Measurements from ENCODE around the gene CPA2.

CPA2 gene

DNA sequence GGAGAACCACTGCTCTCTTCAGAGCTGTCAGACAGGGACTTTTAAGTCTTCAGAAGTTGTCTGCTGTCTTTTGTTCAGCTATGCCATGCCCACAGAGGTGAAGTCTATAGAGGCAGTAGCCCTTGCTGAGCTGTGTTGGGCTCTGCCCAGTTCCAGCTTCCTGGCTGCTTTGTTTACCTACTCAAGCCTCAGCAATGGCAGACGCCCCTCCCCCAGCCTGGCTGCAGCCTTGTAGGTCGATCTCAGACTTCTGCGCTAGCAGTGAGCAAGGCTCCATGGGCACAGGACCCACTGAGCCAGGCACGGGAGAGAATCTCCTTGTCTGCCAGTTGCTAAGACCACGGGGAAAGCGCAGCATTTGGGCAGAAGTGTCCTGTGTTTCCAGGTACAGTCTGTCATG, 12.1 kb upstream of the CPA2 start:
- no peak for DNase-seq (ENCODE audit: low read depth, low spot score)

DNA sequence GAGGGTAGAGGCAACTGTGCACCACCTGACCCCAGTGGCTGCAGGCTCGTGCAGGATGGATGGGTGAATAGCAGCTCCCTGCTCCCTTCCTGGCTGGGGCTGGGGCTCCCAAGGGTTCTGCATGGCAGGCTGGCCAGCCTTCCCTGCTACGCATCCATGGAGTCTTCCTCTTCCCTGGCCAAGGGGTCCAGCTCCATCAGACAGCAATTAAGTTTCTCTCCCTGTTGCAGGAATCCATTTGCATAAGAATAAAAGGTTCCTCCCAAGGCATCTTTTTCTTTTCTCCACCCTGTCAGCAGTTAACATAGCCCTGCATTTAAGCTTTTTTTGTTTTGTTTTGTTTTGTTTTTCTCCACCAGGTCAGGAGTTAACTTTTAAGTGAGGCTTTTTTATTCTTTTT, 10.0 kb upstream of the CPA2 start:
- no peak for DNase-seq (ENCODE audit: low read depth, low spot score)

DNA sequence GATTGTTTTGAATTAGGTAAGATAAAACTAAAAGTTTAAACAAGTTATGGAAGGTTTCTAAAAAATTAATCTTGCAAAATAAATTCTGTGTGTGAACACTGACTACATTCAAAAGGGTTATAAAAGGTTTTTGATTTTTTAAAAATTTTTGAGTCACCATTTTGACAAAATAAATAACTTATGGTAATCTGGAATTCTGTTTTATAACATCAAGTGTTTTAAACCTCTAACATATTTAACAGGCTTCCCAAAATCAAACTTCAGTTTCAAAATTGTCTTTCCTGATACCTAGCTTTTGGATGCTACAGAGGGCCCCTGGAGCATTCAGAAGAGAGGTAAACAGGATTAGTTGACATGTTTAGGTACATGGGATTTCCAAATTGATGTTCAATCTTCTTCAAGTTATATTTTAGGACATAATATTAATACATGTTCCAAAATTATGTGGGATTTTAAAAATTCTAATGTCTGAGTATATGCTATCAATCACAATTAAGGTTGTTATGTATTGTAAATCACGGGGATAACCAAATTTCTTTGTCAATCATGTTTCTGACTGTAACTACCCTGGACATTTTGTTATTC, 8.1 kb upstream of the CPA2 start:
- DNase-seq (ENCODE audit: low read depth, low spot score): no peak

DNA sequence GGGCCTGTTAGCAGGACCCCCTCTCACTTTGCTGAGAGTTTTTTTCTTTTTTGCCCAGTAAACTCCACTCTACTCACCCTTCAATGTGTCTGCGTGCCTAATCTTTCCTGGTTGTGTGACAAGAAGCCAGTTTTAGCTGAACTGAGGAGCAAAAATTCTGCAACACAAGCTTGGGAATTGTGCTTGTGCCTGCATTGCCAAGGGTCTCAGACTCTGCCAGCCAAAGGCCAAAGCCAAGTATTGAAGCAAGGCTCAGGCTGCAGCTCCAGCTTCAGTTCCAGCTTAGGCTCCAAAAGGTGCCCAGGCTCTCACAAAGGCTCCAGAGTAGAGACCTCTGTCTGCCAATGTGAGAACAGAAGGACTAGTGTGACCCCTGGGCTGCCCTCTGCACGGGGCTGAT, 4.2 kb upstream of the CPA2 start:
- no peak for DNase-seq (ENCODE audit: low read depth, low spot score)

DNA sequence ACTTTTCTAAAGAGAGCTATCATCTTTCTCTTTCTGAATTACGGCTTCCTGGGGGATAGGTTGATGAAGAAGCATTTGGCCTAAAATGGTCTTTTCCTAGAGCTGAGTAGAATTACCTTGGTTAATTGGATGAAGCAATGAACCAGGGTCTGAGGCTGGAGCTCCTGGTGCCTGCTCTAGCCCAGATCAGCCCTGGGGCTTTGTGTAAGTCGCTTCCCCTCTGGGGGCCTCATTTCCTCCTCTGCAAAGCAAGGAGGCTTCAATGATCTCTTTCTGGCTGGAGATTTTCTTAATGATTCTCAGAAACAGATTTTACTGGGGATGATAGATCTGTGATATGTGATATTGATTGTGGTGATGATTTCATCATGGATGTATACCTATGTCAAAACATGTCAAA, 3.5 kb upstream of the CPA2 start:
- no peak for DNase-seq (ENCODE audit: low read depth, low spot score)

DNA sequence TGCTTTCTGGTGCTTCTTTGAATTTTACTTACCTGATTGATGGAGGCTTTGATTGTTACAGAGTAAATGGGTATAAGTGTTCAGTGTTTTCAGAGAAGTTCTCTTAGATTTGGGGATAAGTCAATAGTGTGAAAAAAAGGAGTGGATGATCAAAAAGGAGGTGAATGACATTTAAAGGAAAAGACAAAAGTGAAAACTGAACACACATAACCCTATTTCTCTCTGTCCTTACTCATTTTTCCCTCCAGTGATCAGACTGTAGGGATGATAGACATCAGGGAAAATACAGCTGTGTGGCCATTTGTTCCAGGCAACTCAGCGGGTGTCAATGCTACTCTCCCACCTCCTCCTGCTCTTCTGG, 278 bp downstream of the CPA2 start:
- DNase-seq (ENCODE audit: low read depth, low spot score): no peak

DNA sequence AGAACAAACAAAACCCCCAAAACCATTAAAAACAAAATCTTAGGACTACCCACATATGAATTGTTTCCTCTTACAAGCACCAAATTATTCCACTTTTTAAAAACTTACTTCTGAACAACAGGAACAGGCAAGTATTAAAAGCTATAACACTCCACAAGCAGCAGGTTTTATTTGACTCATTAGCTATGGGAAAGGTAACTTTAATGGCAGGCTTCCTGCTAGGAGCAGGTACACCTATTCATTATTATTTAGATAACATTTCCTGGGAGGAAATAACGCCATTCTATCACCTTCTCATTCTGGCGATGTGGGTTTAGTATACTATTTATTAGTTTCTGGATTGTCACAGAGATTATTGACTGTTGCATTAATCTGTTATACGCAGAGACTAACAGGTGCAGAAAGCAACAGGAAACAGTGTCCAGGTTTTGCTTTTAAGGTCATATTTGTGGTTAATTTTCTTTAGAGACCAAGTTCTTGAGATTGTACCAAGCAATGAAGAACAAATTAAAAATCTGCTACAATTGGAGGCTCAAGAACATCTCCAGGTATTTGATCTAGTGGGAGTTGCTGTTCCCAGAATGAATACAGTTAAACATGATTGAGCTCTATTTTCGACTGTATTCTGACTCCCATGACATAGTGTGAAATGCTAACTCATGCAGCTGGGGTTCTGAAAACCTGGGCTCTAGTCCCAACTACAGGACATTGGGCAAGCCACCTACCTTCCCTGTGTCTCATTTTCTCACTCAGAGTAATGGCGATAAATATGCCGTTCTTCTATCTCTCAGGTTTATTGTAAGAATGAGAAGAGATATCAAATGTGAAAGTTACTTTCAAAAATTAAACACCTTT, 2.0 kb downstream of the CPA2 start:
- DNase-seq (ENCODE audit: low read depth, low spot score): no peak

DNA sequence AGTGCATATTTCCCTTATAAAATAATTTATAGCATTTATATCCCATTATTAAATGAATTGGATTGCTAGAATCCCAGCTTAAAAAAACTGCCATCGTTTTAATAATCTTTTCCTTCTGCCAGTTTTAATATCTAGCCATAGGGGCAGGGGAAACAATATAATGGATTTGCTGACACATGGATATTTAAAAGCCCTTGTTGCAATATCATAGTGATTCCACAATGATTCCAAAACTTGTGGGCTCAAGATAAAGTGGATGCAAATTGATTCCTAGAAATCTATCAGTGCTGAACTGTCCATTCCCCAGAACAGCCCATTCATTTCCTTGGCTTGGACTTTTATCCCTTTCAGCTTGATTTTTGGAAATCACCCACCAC, 2.6 kb downstream of the CPA2 start:
- DNase-seq (ENCODE audit: low read depth, low spot score): no peak

DNA sequence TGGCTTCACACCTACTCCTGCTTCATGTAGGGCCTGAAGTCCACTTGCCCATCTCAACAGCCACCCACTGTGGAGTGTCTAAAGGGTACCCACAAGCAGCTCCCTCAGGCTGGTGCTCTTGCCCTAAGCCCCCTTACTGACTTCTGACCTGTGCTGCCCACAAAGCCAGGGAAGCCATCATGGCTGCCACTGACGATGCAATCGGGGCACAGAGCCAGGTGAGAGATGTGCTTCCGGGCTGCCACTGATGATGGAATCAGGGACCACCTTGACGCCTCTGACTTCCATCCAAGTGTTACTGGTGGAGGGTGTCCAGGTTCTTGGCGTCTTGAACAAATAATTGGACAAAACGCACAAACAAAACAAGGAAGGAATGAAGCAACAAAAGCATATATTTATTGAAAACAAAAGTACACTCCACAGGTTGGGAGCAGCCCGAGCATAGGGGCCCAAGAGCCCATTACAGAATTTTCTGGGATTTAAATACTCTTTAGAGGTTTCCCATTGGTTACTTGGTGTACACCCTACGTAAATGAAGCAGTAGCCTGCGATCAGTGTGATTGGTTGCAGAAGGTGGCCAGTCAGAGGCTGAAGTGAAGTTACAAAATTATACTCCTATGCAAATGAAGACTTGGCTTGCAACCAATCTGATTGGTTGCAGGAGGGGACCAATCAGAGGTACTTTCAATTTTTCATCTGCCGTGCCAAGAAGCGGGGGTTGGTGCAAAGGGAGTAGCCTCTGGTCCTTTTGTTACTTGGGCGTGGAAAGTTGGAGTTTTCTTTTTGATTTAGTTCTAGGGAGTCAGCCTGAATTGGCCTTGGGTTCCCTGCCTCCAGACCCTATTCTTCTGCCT, 4.5 kb downstream of the CPA2 start:
- DNase-seq (ENCODE audit: low read depth, low spot score): no peak

DNA sequence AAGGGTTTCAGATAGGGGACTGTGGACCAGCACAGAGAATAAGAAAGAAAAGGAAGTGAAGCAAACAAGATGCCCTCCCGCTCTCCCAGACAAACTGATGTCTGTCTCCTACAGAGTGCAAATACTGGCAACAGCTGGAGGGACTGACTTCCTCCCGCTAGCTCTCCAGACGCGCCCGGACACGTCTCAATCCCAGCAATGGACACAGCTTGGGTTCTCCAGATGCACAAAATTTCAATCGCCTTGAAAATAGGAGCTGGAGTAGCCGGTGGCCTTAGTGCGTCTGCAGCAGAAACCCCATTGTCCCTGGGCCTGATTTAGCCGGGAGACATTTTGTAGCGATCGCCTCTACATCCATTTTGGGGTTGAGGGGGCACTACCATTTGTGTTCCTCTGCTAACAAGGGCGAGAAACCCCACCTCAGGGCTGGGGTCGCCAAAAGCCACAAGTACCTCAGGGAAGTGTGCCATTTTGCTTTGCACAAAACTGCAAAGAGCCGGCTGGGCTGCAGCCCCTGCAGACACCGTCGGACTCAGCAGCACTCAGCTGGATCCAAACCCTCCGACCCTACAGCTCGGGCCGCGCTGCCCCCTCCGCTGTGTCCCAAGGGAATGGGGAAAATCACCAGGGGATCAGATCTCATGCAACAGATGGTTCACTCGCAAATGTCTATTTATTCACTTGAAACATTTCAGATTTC, 5.9 kb downstream of the CPA2 start:
- DNase-seq (ENCODE audit: low read depth, low spot score): no peak

DNA sequence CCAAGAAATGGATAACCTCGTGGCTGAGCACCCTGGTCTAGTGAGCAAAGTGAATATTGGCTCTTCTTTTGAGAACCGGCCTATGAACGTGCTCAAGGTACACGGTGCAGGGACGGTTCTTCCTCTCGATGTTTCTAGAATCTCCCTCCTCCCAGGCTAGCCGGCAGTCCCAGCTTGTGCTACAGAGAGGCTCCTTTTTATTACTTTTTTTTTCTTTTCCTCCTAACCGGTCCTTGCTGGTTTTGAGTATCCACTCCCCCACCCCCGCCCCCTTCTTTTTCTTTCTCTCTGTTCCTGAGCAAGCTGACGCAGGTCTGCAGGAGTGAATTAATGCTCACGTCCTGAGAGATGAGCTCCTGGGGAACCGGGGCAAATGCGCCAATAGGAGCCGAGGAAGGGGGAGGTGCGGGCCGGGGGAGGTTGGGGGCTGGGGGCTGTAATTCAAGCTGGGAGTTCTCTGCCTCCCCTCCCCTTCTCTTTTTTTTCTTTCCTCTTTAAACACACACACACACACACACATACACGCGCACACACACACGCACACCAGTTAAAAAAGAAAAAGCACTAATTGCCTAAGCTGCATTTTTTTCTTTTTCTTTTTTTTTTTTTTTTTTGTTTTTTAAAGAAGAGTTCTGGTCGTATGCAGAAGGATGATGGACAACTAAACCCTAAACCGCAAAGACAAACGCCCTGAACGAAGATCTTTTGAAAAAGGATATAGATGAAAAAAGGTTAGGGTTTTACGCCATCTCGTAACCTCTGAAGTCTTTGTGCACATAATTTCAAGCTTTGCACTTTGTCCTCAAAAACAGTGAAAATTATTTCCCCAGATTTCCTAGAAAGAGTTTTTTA, 6.6 kb downstream of the CPA2 start:
- peak; percentile 81 for DNase-seq (ENCODE audit: low read depth, low spot score)

DNA sequence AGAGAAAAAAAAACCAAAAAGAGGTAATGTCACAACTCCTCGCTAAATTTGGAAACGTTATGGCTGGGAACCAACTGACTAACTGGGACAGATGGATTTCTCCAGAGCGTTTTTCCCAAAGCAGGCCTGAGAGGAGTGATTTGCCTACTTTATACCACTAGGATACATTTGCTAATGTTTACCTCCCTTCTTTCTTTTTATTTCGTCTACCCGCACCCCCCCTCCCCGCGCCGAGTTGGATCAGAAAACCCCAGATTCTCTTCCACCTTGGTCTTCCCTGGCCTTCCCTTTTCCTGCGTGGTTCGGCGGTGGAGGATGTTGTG, 7.2 kb downstream of the CPA2 start:
- peak; percentile 33 for DNase-seq (ENCODE audit: low read depth, low spot score)

DNA sequence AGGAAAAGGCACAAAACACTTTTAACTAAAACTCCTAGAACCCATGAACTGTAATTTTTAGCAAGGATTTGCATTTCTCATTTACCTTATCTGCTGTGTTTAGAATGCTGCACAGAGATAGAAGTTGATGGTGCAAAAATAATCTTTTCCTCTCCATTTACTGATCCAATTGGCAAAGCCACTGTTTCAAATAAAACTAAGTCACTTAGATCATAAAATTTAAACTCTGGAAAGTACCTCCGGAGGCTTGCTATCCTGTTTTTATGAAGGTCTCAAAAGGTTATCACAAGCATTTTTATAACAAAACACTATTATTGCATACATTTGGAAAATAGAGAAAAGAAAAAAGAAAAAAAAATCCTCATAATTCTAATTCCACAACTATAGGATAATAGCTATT, 7.6 kb downstream of the CPA2 start:
- no peak for DNase-seq (ENCODE audit: low read depth, low spot score)

DNA sequence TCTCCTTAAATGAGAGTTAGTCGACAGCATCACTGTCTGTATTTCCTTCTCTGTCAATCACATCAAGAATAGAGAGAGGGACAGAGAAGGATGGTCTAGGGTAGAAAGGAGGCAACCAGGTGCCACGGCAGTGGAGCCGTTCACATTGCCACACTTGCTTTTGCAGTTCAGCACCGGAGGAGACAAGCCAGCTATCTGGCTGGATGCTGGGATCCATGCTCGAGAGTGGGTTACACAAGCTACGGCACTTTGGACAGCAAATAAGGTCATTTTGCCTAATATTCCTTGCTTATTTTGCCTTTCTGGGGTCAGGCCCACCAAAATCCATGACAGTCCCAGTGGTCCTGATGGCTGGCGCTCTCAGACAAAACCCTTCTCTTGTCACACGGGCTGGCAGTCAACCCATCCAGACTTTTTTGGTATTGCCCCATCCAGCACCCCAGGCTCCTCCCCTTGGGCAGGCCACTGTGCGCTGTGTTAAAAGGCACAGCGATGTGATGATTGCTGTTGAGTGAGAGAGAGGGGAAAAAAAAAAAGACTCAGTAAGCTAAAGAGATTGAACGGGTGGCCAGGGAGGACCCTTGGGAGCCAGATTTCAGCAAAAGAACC, 8.4 kb downstream of the CPA2 start:
- DNase-seq (ENCODE audit: low read depth, low spot score): no peak

DNA sequence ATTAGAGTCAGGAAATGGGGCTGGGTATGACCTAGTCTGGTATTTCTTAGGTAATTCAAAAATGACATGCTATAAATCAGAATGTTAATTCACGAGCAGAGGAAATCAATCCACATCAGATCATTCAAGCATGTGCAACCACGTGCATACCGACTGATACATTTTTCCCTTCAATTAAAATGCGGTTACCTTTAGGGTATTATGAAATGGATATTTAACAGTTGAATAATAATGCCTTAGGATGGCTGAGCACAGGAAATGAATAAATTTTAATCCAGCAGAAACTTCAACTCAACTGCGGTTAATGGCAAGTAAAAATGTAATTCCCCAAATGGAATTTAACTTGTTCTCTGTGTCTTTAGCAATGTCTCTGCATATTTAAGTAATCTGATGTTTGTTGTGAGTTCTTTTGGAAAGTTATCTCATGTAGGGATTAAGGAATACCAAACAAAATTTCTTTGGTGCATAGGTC, 9.2 kb downstream of the CPA2 start:
- DNase-seq (ENCODE audit: low read depth, low spot score): no peak

DNA sequence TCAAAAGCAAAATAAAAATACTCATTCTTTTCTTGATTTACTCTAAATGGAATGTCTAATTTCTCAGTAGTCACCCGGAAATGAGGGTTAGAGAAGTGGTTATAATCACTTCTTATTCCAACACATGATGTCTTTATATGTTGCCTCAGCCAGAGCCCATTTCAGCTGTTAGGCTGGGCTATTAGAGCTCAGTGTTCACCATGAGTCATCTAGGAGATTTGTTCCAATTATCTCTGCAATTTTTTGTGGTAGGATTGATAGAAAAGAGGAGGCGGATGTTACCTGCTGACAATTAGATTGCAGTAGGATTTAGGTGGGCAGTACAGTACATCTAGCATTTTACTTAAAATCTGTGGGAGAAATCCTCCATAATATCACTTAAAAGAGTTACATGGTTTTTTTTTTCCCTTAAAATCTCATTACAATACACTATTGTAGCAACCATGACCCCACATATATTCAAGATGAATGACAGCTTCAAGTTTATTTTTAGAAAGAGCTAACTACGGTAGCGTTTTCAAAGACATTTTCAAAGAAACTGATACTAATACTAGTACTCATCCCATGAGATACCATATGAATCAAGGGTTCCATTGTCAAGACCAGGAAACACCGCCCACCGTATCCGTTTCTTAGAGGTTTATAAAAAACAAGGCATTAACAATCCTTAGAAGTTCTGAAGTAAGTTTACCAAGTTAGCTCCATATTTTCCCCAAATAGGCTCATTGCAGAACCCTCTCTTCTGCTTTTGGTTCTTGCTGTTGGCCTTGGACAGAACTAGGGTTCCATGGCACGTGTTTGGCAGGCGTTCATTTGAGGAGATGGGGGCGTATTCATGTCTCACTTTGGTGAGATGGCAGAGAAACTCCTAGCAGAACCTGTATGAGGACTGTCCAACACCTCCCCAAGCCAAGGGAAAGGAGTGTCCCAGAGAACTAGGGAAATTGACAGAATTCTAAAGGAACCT, 10.4 kb downstream of the CPA2 start:
- peak; percentile 51 for DNase-seq (ENCODE audit: low read depth, low spot score)

DNA sequence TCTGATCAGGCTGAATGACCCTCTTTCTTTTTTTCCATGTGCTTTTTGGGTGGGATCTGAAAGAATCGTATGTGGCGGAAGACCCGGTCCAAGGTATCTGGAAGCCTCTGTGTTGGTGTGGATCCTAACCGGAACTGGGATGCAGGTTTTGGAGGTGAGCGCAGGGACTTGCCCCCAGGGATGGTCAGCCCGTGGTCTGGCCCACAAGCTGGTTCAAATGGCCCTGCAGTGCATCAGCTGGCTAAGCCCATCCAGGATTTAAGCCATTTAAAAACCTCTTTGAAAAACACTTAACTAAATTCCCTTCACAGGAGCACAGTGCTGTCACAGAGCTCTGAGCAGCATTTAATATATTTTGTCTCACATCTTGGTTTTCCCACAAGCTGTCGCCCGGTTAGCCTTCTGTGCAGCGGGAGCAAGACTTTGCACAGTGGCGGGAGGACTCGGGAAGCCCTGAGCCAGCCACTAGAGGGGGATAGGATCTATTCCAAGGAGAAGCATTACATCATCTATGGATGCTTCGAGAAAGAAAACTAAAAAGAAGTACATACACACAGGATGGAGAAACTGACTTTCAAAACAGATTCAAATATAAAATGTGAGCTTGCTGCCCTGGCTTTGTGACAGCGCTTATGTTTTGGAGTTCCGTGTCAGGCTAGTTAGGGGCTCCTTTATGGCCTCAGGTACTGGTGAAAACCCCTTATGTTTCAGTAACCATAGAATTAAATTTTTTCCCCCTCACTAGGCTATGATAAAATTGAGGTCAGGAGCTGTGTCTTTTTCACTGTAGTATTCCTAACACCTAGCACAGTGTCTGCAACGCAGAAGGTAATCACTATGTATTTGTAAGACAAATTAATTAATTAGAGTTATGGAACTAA, 11.3 kb downstream of the CPA2 start:
- DNase-seq (ENCODE audit: low read depth, low spot score): peak; percentile 67

DNA sequence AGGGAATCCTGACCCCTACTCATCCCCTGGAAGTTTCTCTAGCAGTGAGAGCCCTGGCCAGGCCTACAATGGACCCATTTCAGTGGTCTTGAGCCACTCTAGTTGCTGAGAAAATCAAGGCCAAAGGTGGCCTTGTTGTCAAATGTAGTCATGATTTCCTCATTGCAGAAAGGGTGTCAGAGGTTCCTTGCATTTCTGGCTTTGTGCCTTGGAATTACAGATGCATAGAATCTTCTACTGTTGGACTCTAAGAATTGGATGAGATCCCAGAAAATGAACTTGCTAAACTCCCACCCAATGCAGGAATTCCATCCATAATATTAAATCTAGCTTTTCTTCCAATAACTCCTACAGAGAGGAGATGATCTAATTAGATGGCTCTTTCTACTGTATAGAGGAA, 12.2 kb downstream of the CPA2 start:
- DNase-seq (ENCODE audit: low read depth, low spot score): peak; percentile 55

DNA sequence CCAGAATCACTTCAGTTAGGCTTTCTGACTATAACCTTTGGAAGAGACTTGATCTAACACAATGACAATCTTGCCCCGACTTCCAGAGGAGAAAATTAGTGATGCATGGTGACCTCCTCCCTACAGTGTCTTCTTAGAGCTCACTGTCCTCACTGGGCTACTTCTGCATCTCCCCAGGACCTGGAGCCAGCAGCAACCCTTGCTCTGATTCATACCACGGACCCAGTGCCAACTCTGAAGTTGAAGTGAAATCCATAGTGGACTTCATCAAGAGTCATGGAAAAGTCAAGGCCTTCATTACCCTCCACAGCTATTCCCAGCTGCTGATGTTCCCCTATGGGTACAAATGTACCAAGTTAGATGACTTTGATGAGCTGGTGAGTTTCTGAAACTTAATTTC, 12.6 kb downstream of the CPA2 start:
- no peak for DNase-seq (ENCODE audit: low read depth, low spot score)
